GM13977 (cell line): ENCODE measurements around the gene NUMA1.

ENCODE experiments used
- DNase-seq: peaks from one replicate; pipeline ENCODE4 v3.0.0; 2012; ENCODE audit warnings: low spot score
- in situ Hi-C: fragments of 300-500 bp; cut with MboI; formaldehyde crosslinking; loops from one replicate; pipeline ENCODE4 v1.12.0; 2022; ENCODE audit warnings: low sequenced_read_pairs, low pct_unique_long_range_greater_than_20kb, mixed read lengths, inconsistent platforms; ENCODE audit not compliant: unreplicated experiment
- TF ChIP-seq, protein P1 (sequence below): IDR thresholded peaks from 2 replicates; pipeline ENCODE4 v1.5.1; 2012; ENCODE audit warnings: mild to moderate bottlenecking, control low read depth; ENCODE audit not compliant: insufficient read depth; ENCODE audit errors: extremely low read depth, missing control alignments

The NUMA1 gene

GRCh38 chr11:72039031-72039855 is 41.1 kb downstream of the NUMA1 start:
- in situ Hi-C loops: no loop called here
- no peak for DNase-seq
- TF ChIP-seq, protein P1, sequence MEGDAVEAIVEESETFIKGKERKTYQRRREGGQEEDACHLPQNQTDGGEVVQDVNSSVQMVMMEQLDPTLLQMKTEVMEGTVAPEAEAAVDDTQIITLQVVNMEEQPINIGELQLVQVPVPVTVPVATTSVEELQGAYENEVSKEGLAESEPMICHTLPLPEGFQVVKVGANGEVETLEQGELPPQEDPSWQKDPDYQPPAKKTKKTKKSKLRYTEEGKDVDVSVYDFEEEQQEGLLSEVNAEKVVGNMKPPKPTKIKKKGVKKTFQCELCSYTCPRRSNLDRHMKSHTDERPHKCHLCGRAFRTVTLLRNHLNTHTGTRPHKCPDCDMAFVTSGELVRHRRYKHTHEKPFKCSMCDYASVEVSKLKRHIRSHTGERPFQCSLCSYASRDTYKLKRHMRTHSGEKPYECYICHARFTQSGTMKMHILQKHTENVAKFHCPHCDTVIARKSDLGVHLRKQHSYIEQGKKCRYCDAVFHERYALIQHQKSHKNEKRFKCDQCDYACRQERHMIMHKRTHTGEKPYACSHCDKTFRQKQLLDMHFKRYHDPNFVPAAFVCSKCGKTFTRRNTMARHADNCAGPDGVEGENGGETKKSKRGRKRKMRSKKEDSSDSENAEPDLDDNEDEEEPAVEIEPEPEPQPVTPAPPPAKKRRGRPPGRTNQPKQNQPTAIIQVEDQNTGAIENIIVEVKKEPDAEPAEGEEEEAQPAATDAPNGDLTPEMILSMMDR: no peak

GRCh38 chr11:72038491-72038890 is 41.9 kb downstream of the NUMA1 start:
- DNase-seq: no peak
- in situ Hi-C loops: no loop called here
- TF ChIP-seq, protein P1: no peak

GRCh38 chr11:72037554-72038311 is 42.6 kb downstream of the NUMA1 start:
- no peak for DNase-seq

DNA sequence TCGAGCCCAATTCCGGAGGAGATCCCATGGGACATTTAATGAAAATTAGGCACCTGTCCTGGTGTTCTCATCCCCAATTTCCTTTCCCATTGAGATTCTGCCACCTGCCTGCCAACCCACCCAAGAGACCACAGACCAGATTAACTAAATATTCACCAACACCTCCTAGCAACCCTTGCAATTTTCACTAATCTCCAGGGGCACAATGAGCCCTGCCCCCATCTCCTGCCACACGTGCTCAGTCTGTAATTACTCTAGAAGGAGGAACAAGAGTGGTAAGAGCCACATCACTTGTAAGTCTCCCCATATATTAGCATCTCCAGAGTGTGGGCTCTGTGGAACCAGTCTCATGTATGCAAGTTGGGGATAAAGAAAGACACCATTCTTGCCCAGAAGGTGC is 43.7 kb downstream of the NUMA1 start:
- TF ChIP-seq, protein P1: no peak
- in situ Hi-C loops: no loop called here
- DNase-seq: no peak

More at GRCh38 chr11:72037554-72038311, 42.6 kb downstream of the NUMA1 start:
- TF ChIP-seq, protein P1: no peak
- in situ Hi-C loops: no loop called here

GRCh38 chr11:72030472-72031045 is 49.8 kb downstream of the NUMA1 start:
- TF ChIP-seq, protein P1: no peak
- no peak for DNase-seq
- in situ Hi-C loops: no loop called here

- TF ChIP-seq, protein P1: no peak
- in situ Hi-C loops: no loop called here
- DNase-seq: no peak
Observed at GRCh38 chr11:72026090-72026489, 54.3 kb downstream of the NUMA1 start.
